GM18951 (cell line): ENCODE results near the gene EML6.

Experiments
- POLR2A ChIP-seq: IDR thresholded peaks from 4 replicates; pipeline ENCODE4 v1.6.1; 2011; ENCODE audit warnings: mild to moderate bottlenecking; ENCODE audit not compliant: insufficient read length, insufficient read depth; ENCODE audit errors: extremely low read depth
- in situ Hi-C: fragments of 300-500 bp; cut with MboI; formaldehyde crosslinking; loops from one replicate; pipeline ENCODE4 v1.12.0; 2022; ENCODE audit warnings: low sequenced_read_pairs, mixed read lengths, inconsistent platforms; ENCODE audit not compliant: unreplicated experiment

EML6 gene

DNA sequence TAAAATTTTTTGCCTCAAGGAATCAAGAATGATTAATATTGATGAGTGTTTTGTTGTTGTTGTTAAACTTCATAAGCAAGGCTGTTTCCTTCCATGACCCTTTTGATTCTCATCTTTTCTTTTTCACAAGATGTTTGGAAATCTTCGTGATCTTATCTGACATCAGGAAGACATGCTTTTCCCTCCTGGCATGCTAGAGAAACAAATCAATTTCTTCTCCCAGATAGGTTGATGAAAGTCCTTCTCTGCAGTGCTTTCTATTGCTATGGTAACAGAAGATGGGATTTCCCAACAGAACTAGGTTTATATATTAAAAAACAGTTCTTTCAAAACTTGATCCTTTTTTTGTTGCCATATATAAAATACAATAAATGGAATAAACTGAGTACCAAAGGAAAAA lies 85.2 kb downstream of the EML6 start:
- TF ChIP-seq POLR2A, result no peak
- in situ Hi-C loops, result no loop called here

GRCh38 chr2:54809819-54810218 lies 86.4 kb downstream of the EML6 start:
- in situ Hi-C loops, result no loop called here
- TF ChIP-seq POLR2A, result no peak

GRCh38 chr2:54810246-54810645 lies 86.8 kb downstream of the EML6 start:
- no peak for TF ChIP-seq POLR2A
- in situ Hi-C loops, result no loop called here

- in situ Hi-C loops, result no loop called here
- TF ChIP-seq POLR2A, result no peak
Observed at GRCh38 chr2:54813584-54813983, 90.1 kb downstream of the EML6 start.

DNA sequence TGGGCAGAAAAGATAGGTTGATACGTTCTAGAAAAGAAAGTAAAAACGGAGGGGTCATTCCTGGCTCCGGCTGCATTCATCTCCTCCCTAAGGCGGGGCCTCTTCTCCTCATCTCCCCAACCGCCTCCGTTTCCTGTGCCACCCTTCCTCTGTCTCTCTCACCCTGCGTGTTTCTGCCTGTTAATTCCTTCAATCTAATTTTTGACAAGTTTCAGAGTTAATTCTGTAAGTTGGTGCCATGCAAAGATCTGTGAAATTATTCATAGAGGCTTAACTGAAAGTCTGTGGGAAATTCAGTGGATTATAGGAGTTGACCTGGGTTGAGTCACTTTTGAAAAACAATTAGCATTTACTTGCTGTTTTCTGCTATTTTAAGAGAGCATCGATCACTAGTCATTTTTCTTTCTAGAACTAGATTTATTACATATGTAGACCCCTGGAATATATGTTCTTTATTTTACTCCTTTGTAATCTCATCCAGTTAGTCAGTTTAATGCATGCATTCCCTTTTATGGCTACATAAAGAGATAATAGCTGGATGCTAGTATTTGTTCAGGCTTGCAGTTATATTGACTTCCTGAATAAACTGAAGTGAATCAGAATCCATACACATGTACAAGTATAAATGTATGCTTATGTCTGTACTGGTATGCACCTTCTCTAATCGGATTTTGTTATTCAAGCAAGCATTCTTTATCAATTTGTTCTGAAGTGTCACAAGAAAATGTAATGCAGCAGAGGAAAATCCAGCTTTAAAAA lies 91.1 kb downstream of the EML6 start:
- TF ChIP-seq POLR2A, result no peak
- in situ Hi-C loops, result no loop called here

- TF ChIP-seq POLR2A, result no peak
- in situ Hi-C loops, result no loop called here
Observed at GRCh38 chr2:54815148-54815539, 91.7 kb downstream of the EML6 start.

GRCh38 chr2:54818226-54818625 lies 94.8 kb downstream of the EML6 start:
- TF ChIP-seq POLR2A, result no peak
- in situ Hi-C loops, result no loop called here

GRCh38 chr2:54820558-54820957 lies 97.1 kb downstream of the EML6 start:
- no peak for TF ChIP-seq POLR2A
- in situ Hi-C loops, result no loop called here

- no peak for TF ChIP-seq POLR2A
- in situ Hi-C loops, result no loop called here
Observed at GRCh38 chr2:54824567-54824966, 101.1 kb downstream of the EML6 start.

DNA sequence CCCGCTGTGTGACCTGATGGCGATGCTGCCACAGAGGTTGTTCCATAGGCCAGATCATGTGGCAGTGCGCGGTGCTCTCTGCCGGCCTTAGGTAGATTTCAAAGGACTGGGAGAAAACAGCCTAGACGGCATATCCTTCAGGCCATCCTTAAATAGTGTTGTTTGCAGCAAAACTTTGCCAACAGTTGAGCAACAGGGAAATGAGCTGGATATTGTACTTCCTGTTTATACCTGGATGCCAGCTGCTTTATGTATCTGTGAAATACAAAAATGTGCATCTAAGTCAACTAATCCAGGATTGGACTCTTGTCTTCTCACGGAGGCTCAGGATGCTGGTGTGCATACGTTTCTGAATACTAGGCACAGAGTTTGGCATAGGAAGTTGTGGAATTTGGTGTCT lies 107.1 kb downstream of the EML6 start:
- no peak for TF ChIP-seq POLR2A
- in situ Hi-C loops, result no loop called here

DNA sequence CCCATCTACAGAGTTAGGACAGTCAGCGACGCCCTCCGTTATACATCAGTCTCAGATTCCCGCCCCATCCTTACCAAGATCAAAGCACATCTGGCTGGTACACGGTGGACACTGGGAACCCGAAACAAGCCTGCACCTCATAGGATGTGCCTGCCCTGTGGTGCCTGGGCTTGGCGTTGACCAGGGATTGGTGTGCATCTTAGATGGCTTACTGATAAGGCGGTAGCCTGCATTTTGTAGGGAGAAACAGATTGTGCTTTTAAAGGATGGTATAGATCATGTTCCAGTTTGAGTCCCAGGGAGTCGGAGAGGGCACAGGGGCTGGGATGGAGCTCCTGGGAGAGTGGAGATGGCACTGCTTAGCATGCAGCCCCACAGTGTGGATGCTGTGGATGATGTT lies 108.0 kb downstream of the EML6 start:
- no peak for TF ChIP-seq POLR2A
- in situ Hi-C loops, result no loop called here

DNA sequence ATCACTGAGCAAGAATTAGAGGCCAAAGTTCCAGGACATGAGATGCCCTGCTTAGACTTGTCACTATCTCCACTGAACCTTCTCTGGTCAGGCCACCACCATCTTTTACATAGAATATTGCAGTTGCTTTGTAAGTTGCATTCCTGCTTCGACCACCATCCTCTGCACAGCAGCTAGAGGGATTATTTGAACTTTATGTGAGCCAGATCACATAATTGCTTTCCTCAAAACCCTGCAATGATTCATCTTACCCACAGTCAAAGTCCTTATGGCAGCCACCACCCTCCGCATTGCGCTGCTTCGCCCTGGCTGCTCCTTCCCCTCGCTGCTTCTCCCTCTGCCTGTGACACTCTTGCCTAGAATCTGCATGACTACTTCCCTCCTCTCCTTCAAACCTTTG lies 111.3 kb downstream of the EML6 start:
- TF ChIP-seq POLR2A, result no peak

DNA sequence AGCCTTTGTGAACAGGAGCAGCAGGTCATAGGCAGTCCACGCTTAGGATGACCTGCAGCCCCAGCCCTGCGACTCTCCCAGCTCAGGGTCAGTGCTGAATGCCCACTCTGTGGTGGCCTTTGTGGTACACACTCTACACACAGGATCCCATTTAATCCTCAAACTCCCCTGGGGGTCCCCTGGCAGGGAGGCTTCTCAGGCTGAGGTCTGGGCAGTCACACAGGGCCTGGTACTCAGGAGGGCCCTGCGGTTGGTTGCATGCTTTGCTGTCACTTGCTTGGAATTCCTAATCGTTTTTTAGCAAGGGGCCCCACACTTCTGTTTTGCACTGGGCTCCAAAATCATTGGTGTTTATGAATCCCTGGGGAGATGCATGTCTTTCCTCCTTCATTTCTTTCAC lies 113.0 kb downstream of the EML6 start:
- no peak for TF ChIP-seq POLR2A
- in situ Hi-C loops, result no loop called here

More for the DNA sequence above, 111.3 kb downstream of the EML6 start:
- in situ Hi-C loops, result no loop called here

DNA sequence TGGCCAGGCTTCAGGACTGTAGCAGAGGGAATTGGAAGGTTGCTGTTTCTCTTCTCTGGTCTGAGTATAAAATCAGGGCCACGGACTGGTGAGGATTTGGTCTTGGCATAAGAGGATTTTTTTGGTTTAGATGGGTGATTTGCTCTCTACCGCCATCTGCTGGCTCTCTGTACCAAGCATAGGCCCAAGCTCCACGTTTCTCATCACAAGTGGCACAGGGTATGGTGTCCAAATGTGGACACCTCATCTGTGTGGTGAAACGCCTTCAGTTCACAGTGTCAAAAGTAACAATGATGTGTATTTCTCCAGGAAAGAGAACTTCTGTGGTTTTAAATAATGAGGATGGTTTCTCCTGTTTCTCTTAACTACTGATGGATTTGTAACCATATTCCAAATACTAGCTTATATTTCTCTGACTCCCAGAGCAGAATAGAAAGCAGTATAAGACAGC lies 115.1 kb downstream of the EML6 start:
- in situ Hi-C loops, result no loop called here
- no peak for TF ChIP-seq POLR2A

DNA sequence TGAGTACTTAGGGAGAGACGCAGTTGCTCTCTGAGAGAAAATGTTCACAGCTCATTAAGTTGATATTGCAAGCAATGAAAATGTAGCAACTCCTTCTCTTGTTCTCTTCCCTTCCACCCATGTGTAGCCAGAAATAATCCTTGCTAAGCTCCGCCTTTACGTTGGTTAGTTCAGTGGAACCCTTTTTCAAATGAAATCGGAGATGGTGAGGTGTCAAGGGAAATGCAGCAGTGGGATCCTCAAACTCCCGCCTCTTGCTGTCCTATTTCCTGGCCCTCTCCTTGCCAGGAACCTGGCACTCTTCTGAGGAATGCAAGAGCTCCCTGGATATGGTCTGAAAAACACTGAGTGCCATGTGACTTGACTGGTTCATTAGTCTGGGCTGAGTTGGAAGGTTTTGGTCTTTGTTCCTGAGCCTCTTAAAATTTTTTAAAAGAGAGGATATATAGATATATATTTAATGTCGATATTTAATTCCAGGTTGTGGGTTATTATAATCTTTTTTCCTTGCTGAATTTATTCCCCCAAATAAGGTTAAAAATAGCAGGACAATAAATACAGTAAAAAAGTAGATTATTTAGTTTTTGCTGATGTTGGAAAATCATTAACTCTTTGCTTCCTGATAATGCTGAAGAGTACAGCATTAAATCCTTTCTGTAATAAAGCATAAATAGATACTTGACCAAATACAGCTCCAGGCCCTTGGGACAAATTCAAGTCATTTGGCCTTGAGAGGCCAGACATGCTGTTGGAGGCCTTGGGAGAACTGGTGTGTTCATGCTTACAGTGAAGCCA lies 116.2 kb downstream of the EML6 start:
- no peak for TF ChIP-seq POLR2A
- in situ Hi-C loops, result no loop called here
